ENCODE results near the gene KCNT2.

The KCNT2 gene

DNA sequence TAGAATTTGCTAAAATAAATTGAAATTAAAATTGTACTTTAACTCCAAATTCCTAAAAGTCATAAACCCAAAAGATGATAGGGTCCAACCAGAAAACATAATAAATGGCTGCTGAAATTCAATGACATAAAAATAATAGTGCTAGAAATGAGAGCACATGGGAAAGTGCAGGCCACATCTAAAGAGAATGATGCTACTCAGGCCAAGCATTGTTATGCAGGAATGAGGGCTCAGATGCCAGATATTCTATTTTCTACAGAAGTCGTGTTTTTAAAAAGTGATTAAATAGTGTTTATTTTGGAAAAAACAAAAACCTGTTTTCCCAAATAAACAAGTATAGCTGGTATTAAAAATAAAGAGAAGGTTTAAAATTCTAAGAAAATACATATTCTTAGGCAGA, 234.4 kb downstream of the KCNT2 start:
- DNase-seq (ENCODE audit: low read depth) = no peak
- no peak overlapping the region for H3K4me3 ChIP-seq (ENCODE audit: low read depth, low read length)

DNA sequence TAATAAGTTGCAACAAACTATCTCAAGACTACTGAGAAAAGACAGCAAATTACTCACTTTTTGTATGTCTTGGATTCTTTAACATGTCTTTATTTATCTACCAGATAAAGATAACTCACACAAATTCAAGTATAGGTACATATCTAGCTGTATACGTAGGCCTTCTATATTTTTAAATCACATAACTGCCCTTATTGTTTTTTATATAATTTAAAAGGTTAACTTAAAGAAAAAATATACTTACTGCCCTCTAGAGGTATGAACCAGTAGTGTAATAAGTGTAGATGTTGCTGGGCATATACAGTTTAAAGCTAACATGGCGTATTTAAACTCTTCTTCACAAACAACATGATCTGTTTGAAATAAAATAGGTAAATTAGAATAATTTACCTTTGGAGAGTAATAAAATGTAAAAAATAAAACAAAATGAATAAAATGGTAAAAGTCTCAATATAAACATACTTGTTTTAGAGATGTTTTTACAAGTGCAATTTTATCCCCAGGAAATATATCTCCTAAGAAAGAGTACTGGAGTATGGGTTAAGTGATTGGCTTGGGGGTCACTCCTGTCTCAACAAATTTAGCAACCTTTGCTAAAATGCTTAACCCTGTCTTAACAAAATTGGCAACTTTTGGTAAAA, 235.2 kb downstream of the KCNT2 start:
- H3K4me3 ChIP-seq (ENCODE audit: low read depth, low read length) = no peak overlapping the region
- DNase-seq (ENCODE audit: low read depth) = no peak

DNA sequence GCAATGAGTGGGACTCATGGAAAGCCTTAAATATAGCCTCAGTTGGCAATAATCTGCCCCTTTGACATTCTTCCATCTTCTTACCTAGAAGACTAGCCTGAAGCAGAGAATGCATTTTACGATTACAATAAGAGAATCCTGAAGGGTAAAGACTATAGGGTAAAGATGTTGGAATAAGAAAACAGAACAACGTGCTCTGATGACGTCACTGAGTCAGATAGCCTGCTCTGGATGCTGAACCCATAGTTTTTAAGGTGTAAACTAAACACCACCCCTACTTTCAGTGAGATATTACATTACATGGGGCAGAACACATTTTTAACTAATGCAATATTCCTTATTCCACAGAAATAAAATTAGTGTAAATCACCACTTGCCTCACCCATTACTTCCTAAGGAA, 240.4 kb downstream of the KCNT2 start:
- DNase-seq (ENCODE audit: low read depth) = no peak
- no peak overlapping the region for H3K4me3 ChIP-seq (ENCODE audit: low read depth, low read length)

DNA sequence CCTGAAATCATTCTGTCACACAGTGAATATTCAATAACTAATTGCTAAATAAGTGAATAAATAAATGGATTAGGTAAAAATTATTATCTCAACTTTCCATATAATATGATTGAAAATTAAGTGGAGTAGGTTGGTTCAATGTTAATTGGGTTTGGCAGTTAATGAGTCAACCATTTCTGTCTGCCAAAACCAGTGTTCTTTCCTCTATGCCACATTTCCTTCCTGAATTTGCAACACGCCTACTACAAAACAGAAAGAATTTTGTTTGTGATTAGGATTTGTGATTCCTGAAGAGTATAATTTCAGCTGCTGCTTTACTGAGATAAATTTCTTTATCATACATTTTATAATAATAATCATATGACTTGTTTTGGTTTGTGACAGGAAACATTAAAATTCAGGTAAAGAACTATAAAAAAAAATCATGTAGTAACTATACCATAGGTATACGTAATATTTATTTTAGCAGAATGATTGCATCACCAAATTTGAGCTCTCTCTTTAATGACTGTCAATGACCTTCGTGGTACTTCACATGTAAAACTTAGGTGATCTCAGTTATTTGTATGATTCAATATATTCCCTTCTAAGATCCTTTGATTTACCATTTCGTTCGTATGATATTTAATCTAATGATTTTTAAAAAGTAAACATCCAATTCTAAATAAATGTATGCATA, 241.3 kb downstream of the KCNT2 start:
- no peak overlapping the region for H3K4me3 ChIP-seq (ENCODE audit: low read depth, low read length)
- no peak for DNase-seq (ENCODE audit: low read depth)

DNA sequence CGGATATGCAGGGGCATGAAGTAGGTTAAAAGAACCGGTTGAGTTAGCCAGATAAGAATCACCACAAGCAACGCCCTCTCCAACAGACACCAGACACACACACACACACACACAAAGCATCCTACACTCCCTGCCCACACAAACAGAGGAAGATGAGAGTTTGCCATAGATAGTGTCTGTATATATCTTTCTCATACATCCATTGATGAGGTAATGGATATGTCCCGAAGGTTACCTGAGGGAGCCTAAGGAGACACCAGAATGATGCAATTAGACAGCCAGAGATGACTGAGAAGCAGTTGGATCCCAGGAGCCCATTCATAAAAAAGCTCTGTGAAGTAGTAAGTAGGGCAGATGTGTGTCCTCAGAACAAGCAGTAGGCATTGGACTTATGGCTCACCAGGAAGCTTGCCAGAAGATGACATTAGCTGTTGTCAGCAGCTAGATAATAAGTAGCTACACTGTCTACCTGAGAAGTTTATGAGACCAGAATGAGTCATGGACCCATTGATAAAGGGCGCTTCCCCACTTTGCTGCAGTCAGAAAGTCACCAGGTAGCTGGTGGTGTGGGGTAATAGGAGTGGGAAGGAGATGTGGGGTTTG, 247.0 kb downstream of the KCNT2 start:
- peak; percentile 36 for DNase-seq (ENCODE audit: low read depth)
- no peak overlapping the region for H3K4me3 ChIP-seq (ENCODE audit: low read depth, low read length)

DNA sequence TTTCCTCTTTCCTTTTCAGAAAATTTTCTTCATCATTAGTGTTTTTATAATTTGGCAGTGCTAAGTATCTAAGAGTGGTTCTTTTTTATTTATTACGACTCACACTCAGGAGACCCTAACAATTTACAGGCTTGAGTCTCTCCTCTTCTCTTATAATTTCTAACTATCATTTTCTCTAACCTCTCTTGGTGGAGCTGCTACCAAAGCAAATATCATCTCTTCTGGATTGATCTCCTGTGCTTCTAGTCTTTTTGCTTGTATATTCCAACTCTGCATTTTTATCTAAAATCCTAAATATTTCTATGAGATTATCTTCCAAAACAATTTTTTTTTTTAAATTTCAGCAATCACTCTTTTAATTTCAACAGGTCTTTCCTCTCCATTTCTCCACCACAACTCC, 250.3 kb downstream of the KCNT2 start:
- no peak for DNase-seq (ENCODE audit: low read depth)

DNA sequence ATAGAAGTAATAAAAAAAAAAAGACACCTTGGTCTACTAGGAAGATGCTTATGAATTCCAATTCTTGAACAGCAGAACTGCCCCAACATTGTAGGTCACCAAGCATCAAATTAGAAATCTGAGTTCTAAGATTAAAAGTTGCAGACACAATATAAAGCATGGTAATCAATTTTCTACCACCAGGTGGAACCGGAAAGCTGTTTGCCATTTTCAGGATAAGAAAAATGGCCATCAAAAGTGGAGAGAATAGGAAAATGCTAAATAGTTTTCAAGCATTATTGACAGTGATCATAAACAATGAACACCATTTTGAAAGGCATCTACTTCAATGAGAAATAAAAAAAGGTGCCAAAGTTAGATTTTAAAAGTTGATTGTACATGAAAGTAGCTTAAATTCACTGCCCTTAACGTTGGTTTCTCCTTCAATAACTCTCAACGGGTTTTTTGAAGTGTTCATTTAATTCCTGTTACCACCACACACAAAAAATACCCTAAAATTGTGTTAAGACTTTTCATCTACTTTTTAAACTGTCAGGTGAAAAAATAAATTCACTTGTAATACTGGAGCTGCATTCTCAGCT, 252.9 kb downstream of the KCNT2 start:
- H3K4me3 ChIP-seq (ENCODE audit: low read depth, low read length) = no peak overlapping the region
- no peak for DNase-seq (ENCODE audit: low read depth)

More for the DNA sequence above, 250.3 kb downstream of the KCNT2 start:
- H3K4me3 ChIP-seq (ENCODE audit: low read depth, low read length) = no peak overlapping the region

DNA sequence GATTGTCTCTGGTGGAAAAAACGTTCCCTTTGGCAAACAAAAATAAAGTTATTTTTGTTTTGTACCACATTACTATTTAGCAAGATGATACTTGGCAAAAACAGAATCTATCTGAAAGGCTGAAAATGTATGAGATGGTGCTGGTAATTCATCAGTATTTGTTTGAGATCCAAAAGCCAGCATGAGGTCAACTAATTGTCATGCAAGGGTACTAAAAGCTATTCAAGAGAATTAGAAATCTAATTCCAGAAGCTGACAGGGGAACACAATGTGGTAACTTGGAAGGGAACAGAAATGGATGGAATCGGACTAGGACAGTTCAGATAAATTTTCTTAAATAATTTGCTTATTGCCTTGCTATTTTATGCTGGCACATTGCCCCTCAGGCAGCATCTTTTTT, 263.8 kb downstream of the KCNT2 start:
- H3K4me3 ChIP-seq (ENCODE audit: low read depth, low read length) = no peak overlapping the region
- no peak for DNase-seq (ENCODE audit: low read depth)

DNA sequence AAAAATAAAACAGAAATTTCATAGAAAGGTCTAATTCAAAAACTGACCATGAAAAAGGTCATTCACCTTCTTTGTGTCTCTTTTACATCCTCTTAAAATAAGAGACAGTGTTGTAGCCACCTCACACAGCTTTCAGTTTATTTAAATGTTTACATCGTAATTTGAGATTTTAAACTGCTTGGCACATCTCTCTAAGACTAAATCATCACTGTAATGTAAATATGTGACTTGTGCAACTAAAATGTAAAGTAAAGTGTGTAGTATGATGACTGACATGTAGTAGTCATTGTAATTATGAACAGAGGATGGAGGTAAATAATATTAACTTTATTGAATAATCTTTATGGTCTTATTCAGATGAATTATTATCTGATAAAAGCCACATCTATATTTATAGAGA, 283.9 kb downstream of the KCNT2 start:
- H3K4me3 ChIP-seq (ENCODE audit: low read depth, low read length) = no peak overlapping the region
- no peak for DNase-seq (ENCODE audit: low read depth)

DNA sequence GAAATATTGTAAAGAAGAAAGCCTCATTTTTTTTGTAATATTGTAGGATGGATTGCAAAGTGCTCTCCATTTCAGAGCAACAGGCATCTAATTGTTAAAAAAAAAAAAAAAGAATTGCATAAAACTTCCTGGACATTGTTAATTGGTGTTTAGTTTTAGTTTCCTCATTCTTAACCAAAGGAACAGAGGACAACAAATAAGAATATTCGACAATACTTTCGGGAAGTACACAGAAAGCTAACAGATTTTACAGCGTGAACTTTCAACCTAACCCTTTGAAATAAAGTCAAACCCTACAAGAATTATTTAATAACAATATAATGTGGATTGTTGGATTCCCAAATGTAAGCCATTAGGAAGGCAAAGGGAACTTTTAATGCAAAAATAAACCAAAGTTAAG, 284.4 kb downstream of the KCNT2 start:
- H3K4me3 ChIP-seq (ENCODE audit: low read depth, low read length) = no peak overlapping the region
- no peak for DNase-seq (ENCODE audit: low read depth)

DNA sequence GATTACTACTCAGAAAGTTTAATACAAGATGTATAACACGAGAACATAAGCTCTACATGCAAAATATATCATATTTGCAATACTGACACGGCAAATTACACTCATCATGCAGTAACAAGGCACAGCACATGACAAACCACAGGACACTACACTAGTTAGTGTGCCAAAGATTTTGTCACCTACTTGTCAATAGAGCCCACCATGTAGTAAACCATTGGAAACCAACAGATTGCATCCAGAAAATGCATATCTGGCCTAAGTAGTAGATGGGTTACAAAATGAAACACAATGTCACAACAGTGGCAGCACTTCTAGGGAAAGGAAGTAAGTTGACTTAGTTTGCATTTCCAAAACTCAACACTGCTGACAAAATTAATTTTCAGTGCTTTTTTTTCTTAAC, 288.9 kb downstream of the KCNT2 start:
- H3K4me3 ChIP-seq (ENCODE audit: low read depth, low read length) = no peak overlapping the region
- DNase-seq (ENCODE audit: low read depth) = no peak

DNA sequence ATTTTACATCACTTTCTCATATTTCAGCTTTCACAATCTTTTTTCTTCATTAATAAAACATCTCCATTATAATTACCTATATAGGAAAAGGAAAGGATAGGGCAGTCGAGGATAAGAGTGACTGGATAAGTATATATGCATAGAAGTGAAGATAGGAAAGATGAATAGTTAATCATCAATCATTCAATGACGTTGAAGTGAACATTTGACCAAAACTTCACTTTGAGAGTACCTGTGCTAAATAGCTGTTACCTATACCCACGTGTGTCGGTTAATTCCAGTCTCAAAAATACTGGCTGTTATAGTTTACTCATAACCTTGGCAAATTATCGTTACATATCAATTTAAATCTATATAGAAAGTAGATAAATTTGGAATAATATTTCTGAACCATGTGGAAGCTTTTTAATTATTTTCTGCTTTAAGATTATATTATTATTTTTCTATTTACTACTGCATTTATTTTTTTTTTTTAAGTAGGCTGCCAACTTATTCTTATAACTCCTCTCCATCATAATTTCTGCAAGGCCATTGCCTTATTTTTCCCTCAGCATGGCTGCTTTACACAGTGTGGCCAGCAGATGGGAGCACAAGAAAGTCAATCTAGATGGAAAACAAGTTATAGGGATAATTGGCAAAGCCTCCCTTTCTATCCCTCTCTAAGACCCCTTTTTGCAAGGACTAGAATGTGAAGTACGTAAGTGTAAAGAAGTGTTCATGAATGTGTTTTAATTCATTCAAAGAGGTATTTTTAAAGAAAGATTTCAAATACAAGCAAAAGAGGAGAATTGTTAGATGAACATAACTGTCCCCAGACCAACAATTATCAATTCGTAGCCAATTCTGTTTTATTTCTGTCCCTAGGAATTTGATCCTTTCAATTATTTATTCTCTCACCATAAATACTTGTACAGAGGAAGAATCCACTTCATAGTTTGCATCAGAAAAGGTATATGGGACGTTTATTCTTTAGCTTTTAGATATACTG, 290.4 kb downstream of the KCNT2 start:
- no peak for DNase-seq (ENCODE audit: low read depth)

DNA sequence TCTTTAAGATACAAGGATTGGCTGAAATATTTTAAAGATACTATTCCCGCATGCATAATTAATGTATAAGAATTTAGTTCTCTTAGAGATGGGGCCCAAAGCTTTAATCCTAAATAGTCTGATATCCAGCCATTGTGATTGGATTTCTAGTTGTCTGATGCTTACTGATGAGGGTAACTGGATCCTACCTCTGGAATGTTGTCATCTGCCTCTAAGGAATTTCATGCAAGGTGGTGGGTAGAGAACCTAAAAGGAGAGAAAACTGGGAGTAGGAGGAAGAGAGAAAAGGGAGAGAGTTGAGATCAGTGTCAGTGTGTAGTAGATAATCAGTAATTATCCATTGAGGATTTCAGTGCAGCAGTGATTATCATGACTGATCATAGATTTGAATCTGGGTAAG, 295.5 kb downstream of the KCNT2 start:
- no peak overlapping the region for H3K4me3 ChIP-seq (ENCODE audit: low read depth, low read length)
- no peak for DNase-seq (ENCODE audit: low read depth)

More for the DNA sequence above, 290.4 kb downstream of the KCNT2 start:
- H3K4me3 ChIP-seq (ENCODE audit: low read depth, low read length) = no peak overlapping the region

DNA sequence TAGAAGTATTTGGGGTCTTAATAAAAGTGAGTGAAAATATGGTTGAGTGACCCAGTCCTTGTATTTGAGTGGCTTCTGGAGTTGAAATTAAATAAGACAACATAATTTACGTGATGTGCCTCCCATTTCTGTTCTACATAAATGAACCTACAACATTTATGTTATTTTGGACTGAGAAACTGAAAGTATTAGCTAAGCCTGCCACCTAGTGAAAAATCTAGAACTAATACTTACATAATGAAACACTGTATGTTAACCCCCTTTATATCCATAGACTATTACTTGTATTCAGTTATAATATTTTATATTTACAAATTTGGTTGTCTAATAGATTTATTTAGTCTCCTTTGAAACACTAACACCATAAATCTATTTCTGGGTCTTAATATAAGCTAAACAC, 298.9 kb downstream of the KCNT2 start:
- H3K4me3 ChIP-seq (ENCODE audit: low read depth, low read length) = no peak overlapping the region
- no peak for DNase-seq (ENCODE audit: low read depth)

DNA sequence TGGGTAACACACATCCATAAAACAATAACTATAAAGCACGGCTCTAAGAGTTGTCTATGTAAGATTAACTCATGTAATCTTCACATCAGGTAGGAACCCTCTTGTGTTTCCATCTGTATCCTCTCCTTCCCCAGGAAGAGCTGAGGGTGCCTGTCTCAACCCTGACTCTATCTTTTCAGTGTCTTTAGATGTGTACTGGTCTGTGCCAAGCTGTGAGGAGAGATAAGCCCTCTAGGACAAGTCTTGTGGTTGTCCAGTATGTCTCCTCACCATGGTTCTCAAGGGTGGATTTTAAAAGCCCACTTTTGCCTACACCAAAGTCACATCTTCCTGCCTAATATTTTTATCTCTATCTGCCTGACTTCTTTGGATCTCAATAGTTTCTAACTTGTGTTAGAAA, 300.1 kb downstream of the KCNT2 start:
- H3K4me3 ChIP-seq (ENCODE audit: low read depth, low read length) = no peak overlapping the region
- no peak for DNase-seq (ENCODE audit: low read depth)

DNA sequence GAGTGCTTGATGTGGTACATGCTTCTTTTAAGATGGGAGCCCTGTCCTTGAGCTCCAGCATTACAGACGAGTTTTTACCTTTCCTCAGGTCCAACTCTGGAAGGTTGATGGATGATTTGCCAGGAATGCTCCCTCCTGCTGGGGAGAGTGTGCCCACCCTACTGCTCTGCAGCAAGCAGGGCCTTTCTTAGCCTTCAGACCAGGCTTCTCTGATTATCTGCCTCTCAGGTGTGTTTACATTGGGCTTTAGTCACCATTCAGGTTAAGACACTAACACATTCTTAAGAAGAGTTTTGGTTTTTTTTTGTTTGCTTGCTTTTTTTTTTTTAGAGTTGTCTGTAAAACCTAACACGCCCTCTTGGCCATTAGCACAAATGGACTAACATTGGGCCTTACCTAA, 301.8 kb downstream of the KCNT2 start:
- no peak for DNase-seq (ENCODE audit: low read depth)
- H3K4me3 ChIP-seq (ENCODE audit: low read depth, low read length) = no peak overlapping the region

DNA sequence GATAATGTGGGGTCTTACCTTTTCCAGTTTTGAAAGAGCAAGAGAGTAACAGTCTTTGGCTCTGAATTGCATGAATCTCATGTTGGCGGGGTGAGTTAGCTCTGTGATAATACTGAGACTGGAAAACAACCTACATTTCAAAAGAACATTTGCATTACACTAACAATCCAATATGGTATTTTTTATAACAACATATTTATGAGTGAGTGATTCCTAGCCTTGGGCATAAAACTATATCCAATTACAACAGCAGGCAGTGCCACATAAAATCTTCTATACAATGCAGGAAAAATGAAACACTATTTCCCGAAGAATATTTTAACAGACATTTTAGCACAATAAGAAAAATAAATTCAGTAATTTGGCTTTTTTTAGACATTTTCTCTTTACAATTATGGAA, 303.0 kb downstream of the KCNT2 start:
- no peak for DNase-seq (ENCODE audit: low read depth)
- H3K4me3 ChIP-seq (ENCODE audit: low read depth, low read length) = no peak overlapping the region

DNA sequence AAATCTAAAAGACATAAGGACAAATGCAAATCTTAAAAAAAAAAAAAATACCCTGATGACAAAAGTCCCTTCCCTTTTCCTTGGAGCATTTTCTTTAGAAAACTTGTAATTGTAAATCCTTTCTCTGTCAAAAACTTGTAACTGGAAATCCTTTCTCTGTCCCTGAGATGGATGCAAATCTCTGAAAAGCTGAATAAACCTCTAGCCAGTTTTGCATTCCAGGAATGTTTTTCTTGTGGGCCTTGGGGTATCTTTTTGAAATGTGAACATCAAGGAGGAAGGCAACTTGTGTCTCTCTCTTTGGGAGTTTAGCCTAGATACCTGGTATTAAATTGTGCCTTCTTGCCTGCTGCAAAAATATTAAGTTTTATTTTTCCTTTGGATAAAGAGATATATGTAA, 305.3 kb downstream of the KCNT2 start:
- no peak for DNase-seq (ENCODE audit: low read depth)
- H3K4me3 ChIP-seq (ENCODE audit: low read depth, low read length) = no peak overlapping the region

DNA sequence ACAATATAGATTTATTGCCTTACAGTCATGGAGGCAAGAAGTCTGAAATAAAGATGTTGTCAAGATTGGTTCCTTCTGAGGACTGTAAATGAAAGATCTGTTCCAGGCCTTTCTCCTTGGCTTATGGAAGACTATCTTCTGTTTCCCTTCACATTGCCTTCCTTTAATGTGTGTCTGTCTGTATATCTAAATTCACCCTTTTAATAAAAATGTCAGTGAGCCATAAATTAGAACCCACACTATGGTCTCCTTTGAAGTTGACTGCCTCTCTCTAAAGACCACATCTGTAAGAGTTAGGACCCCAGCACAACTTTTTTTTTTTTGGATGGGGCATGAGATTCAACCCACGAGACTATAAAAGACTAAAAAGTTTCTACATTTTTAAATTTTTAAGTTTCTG, 305.8 kb downstream of the KCNT2 start:
- DNase-seq (ENCODE audit: low read depth) = no peak
- no peak overlapping the region for H3K4me3 ChIP-seq (ENCODE audit: low read depth, low read length)

DNA sequence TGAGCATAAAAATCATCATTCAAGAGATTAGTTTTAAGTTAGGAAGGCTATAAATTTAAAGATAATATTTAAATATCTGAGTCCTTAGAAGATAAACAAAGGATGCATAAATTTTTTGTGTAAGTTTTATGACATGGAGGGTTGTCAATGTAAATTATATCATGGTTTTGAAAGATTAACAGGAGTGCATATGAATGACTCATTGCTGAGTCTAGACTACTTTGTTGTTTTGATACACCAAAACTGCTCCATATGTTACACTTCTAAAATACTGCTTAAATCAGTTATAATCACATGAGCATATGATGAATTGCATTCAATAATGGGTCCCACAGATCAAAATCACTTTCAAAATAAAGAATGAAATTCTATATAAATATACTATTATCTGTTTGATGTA, 312.5 kb downstream of the KCNT2 start:
- no peak for DNase-seq (ENCODE audit: low read depth)
- H3K4me3 ChIP-seq (ENCODE audit: low read depth, low read length) = no peak overlapping the region
